ENCODE measurements around the gene PURA.

The PURA gene

DNA sequence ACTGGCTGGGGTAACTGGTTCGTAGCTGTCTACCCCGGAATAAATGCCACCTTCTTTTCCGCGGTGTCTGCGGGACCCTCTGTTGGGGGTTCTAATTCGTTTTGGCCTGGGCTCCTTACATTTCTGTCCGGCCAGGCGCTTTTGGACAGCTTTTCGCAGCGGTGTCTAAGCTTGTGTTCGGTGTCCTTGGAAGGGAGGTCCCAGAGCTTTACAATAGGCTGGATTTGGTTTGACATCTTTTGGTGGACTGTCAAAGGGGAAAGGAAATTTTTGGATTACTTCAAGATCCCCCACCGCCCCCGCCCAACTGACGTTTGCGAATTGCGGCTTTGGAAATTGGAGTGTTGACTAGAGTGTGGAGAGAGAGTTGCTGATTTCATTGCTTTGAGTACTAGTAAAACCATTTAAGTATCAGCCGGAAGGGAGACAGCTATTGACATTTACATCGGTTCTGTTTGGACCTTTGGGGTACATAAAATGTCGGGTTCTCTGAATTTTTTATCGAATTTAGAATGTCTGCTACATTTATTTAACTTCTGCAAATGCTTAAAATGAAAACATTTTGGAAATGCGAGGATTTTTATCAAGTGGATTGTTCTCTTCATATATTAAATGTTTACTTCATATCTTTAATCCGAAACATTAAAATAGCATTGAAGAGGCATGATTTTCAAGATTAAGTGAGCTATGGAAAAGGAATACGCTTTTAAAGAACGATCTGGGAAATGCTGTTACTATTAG, 4.7 kb upstream of the PURA start:
- no peak for DNase-seq (ENCODE audit: low read depth)
- peak overlapping the region; percentile 70 for H3K4me3 ChIP-seq (ENCODE audit: low read depth, low read length)

DNA sequence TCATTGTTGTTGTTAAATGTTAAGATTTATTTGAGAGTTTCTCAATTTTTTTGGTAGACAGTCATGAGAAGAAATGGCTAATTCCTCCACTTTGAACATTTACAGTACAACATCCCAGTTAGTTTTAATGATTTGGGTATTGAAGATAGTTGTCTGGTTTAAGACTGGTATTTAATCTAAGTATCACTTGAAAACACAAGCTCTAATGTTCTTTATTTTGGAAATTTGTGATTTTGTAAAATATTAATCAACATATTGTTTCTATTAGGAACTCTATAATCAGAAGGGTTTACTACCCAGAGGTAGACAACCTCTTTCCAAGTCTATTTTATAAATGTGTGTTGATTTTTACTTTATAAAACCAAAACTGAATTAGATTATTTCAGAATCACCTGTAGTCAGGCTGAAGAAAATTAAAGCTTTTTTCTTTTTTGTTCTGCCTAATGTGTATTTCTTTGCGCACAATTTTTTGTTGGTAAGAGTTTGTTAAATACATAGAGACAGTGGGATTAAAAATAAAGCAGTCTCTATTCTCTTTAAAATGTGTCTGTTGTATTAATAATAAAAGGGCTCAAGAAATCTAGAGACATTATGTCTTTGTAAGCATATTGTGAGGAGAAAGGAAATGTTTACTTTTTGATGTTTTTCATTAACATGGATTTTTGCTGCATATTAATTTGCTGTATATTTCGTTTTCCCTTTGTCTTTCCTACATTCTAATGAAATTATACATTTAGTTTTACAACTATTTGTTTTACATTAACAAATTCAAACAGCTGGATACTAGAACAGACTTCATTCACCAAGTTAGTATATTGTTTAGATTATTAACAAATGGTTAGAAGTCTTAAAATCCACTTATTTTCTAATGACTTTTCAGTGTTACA, 3.9 kb upstream of the PURA start:
- no peak overlapping the region for H3K4me3 ChIP-seq (ENCODE audit: low read depth, low read length)
- DNase-seq (ENCODE audit: low read depth), result no peak

DNA sequence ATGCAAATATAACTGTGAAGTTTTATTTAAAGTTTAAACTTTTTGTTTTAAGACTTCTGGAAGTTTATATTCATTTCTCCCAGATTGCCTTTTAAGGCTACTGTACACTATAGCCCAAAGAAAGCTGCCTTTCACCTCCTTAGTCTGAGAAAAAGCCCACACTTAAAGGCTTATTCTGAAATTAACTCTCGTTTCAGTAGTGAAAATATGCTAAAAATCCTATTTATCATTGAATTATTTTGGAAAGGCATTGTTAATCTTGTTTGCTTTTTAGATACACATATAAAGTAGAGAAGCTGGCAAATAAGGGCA, 3.3 kb upstream of the PURA start:
- DNase-seq (ENCODE audit: low read depth), result no peak

DNA sequence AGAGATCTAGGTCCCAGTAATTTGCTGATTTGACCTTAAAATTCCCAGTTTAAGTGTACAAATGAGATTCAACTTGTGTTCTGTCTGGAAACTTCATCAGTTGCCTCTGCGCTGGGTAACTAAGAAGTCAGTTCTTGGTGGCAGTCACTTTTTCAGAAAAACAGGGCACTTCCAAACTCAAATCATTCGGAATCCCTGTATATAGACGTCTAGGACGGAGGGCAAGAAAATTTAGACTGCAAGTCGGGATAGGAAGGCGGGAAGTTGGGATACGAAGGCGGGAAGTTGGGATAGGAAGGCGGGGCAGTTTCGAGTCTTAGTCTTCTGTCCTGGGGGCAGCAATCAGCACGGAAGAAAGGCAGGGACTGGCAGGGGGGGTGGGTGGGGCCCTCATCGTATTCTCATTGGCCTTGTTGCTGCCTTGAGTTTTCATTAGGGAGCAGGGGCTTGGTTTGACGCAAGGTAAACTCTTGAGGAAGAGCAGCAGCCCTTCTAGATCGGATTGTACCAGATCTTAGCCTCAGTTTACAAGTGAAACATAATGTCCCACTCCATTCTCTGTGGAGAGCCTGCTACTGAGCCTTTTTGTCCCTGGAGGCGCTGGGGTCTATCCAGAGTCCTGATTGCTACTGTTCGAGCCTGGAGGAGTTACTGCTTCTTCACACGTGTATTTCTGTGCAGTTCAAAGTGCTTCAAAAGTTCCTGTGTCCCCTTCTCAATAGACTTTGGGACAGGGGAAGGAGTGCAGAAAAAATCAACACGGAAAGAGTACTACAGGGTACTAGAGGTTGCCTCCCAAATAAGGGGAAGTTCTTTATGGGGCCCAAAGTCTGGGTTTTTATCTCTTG, 2.7 kb upstream of the PURA start:
- no peak for DNase-seq (ENCODE audit: low read depth)
- no peak overlapping the region for H3K4me3 ChIP-seq (ENCODE audit: low read depth, low read length)

More for the DNA sequence above, 3.3 kb upstream of the PURA start:
- no peak overlapping the region for H3K4me3 ChIP-seq (ENCODE audit: low read depth, low read length)

DNA sequence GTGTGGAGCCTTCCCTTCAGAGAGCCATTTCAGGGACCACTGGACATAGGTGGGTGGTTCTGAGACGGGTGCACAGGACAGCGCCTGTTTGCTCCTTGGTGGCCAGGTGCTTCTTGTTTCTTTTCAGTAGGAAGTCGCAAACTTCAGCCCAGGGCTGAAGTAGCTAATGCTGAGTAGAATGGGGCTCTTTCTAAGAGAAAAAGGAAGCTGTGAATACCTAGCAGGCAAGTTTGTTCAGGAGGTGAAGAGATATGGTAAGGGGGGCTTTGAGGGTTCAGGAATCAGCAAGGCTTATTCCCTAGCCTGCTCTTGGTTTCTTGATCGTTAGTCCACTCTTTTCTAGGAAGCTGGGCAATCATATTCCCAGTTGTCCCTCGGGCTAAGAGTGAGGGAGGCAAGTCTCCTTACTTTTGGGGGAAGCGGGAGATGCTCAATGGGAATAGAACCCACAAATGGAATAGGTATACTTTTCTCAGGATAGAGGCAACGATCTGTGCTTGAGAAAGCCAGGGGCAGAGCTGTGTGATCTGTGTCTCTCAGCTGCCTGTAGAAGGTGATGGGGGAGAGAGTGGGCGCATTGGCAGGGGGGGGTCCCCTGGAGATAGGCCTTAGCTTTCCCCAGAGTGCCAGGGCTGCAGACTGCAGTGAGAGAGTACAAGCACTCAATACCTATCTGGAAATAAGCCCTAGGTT, 1.9 kb upstream of the PURA start:
- DNase-seq (ENCODE audit: low read depth), result no peak
- no peak overlapping the region for H3K4me3 ChIP-seq (ENCODE audit: low read depth, low read length)

DNA sequence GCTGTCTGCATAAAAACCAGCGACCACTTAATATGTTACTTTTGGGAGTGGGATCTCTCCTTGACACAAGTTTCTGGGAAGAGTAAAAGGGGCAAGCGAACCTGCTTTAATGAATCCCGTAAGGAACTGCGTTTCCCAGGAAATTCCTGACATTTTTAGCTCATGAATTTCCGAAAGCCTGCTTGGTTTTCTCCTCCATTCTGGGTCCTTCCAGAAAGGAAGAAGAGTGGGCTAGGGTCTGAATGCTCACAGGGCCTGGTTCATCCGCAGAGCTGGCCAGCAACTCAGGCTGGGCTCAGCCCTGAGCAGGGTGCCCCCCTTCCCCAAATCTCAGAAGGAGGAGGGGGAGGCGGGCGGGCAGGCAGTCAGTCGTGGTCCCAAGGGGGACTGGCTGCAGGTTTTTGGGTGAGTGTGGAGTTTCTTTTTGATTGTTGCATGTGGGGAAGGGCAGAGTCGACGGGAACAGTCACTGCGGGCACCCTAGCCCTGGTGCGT, 1.2 kb upstream of the PURA start:
- peak overlapping the region; percentile 70 for H3K4me3 ChIP-seq (ENCODE audit: low read depth, low read length)
- no peak for DNase-seq (ENCODE audit: low read depth)

DNA sequence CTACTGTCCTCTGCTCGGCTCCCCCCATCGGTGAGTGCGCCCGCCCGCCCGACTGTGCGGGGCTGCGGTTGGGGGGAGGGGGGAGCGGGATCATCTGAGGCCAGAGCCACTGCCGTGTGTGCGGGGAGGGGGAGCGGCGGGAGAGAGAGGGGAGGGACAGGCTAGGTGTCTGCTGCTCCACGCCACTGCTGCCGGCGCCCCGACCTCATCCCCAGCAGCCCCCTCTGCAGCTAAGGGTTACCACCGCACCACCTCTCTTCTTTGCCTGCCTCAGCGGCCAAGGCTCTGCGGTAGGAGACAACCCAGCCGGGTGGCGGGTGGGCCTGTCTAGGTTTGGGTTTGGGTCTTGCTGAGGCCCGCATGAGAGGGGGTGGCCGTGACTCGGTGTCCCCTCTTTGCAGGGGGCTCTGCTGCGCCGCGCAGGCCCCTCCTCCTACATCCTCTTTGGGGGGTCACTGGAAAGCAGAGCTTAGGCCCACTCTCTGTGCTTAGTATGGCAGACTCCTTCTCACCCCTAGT, 670 bp upstream of the PURA start:
- H3K4me3 ChIP-seq (ENCODE audit: low read depth, low read length), result peak overlapping the region; percentile 70
- no peak for DNase-seq (ENCODE audit: low read depth)

DNA sequence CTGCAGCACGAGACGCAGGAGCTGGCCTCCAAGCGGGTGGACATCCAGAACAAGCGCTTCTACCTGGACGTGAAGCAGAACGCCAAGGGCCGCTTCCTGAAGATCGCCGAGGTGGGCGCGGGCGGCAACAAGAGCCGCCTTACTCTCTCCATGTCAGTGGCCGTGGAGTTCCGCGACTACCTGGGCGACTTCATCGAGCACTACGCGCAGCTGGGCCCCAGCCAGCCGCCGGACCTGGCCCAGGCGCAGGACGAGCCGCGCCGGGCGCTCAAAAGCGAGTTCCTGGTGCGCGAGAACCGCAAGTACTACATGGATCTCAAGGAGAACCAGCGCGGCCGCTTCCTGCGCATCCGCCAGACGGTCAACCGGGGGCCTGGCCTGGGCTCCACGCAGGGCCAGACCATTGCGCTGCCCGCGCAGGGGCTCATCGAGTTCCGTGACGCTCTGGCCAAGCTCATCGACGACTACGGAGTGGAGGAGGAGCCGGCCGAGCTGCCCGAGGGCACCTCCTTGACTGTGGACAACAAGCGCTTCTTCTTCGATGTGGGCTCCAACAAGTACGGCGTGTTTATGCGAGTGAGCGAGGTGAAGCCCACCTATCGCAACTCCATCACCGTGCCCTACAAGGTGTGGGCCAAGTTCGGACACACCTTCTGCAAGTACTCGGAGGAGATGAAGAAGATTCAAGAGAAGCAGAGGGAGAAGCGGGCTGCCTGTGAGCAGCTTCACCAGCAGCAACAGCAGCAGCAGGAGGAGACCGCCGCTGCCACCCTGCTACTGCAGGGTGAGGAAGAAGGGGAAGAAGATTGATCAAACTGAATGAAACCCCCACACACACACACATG, 654 bp downstream of the PURA start:
- no peak for DNase-seq (ENCODE audit: low read depth)

DNA sequence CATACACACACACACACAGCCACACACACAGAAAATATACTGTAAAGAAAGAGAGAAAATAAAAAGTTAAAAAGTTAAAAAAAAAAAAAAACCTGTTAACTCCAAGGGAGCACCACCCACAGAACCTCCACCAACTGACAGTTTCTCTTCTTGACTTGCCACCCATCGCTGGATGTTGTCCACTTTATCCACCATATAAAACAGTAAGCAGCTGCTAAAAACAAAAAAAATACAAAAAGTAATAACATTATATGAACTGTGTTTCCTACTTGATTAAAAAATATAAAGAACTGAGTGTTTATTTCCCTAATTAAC, 1.2 kb downstream of the PURA start:
- no peak for DNase-seq (ENCODE audit: low read depth)
- H3K4me3 ChIP-seq (ENCODE audit: low read depth, low read length), result peak overlapping the region; percentile 70

More for the DNA sequence above, 654 bp downstream of the PURA start:
- H3K4me3 ChIP-seq (ENCODE audit: low read depth, low read length), result peak overlapping the region; percentile 70

DNA sequence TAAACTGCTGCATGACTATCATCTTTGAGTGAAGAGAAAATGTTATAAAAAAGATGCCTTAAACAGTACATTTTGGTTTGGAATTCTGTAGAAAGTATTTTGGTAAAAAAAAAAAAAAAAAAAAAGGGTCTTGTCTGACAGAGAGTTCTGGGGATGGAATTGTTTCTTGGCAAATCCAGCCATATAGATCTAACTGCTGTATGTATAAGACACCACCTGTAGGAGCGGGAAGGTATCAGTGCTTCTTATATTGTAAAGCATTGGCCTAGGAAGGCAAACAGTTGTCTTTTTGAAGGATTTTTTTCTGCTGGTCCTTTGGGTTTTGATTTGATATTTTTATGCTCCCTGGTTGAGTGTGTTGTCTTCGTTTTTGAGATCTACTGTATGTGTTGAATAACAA, 2.8 kb downstream of the PURA start:
- no peak overlapping the region for H3K4me3 ChIP-seq (ENCODE audit: low read depth, low read length)

DNA sequence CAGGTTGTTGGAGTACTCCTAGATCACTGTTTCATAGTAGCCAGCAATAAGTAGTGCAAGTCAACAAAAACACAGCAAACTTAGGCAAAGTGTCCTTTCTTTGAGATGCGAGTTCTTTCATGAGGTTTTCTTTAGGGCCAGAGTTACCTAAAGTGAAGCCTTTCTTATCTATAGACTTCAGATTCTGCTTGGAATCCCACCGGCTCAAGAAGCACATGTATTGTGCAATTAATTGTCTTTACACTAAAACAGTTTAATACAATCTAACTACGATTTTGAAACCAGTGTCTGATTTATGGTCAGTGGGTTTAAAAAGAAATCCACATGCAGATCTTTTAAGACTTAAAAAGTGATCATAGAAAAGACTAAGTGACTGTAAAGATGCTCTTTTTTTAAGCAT, 3.6 kb downstream of the PURA start:
- DNase-seq (ENCODE audit: low read depth), result no peak
- H3K4me3 ChIP-seq (ENCODE audit: low read depth, low read length), result no peak overlapping the region

More for the DNA sequence above, 2.8 kb downstream of the PURA start:
- DNase-seq (ENCODE audit: low read depth), result no peak

DNA sequence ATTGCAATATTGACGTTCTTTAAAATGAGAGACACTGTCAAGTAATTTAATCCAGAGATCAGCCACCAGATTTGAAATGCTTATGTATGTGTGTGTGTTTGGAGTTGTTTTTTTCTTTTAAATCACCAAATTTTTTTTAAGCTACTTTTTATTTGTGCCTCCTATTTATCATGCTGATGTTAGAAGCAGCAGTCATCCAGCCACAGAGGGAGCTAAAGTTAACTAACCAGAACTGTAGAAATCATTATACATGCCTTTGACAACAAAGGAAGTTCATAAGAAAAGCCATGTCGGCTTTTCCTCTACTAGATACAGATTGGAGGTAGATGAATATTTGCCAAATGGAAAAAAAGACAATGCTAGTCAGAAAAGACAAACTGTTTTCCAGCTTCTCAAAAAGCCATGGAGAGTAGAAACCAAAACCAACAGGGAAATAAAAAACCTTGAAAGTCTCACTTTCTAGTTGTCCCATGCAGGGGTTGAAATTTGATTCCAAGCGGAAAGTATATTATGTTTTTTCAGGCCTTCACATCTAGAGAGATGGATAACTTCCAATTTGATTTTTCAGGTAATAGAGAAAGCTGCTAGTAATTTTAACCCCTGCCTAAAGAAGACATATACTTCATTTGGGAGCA, 4.5 kb downstream of the PURA start:
- no peak overlapping the region for H3K4me3 ChIP-seq (ENCODE audit: low read depth, low read length)
- DNase-seq (ENCODE audit: low read depth), result no peak

DNA sequence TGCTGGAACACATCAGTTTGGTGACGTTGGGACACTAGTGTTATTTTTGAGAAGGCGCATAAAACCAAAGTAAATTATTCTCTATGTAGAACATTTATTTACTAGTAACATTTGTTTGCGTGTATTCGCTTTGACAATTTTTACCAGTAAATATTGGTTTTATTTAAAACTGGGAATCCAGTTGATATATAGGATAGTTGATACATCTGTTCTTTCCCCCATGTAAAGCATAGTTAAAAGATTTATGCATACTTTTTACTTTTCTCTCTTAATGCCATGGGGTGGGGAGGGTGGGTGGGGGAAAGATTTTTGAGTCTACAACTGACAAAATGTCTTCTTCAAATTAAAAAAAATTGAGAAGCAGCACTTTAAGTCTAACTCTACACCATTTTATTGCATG, 11.7 kb downstream of the PURA start, which contains the start of gene IGIP:
Gene IGIP (plus strand): TSS at position 301 of the 400 bp plus-strand sequence. CDS start 2,540 bp downstream, outside the sequence.
- DNase-seq (ENCODE audit: low read depth), result no peak
- no peak within 1 kb of the TSS for H3K4me3 ChIP-seq (ENCODE audit: low read depth, low read length)

DNA sequence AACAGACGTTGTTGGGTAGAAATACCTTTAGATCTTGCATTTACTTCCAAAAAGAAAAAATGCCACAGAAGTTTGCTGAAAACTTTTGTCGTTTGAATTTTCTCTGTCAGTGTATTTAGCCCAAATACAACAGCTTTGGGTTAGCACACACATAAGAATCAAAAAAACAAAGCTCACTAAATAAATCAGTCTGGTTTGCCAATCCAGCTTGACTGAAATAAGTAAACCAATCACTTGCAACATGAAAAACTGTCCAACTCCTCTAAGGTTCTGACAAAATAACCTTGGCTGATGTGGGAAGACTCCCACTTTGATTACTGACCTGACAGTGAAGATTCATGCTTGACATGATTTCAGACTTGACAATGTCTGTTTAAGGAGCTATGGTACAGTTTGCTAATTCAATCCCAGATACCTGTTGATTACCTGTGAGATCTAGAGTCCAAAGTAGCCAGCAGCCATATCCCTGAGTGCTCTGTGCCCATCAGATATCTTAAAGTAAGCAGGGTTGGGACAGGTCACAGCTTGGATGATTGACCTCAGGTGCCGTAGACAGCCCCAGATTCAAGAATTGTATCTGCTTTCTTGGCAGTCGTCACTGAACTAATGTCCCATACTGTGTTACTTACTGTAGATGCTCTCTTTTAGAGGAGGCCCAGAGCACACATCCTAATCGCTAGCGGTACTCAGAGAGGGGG, 12.6 kb downstream of the PURA start:
- no peak for DNase-seq (ENCODE audit: low read depth)
- no peak overlapping the region for H3K4me3 ChIP-seq (ENCODE audit: low read depth, low read length)

DNA sequence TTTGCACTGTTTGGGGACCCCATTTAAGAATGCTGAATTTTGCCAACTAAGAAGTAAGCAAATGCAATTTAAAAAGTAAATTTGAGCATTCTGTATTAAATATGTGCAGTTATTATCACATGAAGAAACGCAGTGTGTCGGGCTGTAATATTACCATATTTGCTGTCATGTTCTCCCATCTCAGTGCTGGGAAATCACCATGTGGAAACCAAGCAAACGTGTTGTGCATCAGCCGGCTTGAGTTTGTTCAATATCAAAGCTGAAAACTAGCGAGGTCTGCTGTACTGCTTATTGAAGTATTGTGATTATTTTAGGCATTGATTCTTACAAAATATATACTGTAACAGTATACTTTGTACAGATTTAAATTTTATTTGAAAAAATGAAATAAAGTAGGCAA, 14.5 kb downstream of the PURA start:
- H3K4me3 ChIP-seq (ENCODE audit: low read depth, low read length), result no peak overlapping the region
- no peak for DNase-seq (ENCODE audit: low read depth)

DNA sequence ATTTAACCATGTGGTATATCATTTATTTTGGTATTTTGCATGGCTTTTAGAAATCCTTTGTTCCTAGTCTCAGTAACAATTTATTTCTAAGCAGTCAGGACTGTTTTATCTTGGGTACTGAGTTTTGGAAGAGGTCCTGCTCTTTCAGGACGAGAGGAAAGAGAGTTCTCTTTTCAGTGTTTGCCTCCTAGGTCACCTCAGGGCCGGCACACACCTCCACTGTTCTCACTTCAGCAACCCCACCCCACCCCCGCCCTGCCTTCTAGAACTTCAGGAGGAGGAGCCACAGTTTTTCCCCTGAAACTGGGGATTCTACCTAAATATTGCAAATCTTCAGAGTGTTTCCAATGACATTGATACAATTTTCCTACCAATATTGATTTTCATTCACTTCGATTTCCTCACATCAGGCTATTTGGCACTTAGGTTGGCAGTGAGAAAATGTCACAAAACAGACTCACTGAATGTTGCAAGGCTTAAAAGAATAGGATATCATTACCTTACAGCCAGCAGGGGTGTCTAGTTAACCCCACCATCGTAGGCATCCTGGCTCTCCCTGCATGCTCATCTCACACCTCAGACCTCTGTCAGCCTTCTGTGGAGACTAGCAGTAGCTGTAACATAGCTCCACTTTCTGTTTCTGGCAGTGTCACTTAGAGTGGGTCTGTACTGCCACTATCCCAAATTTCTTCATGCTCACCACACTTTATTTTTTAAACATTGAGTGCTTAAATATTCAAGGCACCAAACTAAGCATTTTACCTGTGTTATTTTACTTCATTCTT, 17.2 kb downstream of the PURA start:
- H3K4me3 ChIP-seq (ENCODE audit: low read depth, low read length), result no peak overlapping the region
- DNase-seq (ENCODE audit: low read depth), result no peak
